GM23338 (cell line): ENCODE results near the gene SYT13. TPM values are rescaled to one million over a fixed set of nuclear protein-coding genes. Genes with fewer than 3 reads are reported as not detected.

ENCODE experiments used
- ATAC-seq: fragments of 200-7000 bp; cut with Tn5 transposase; 3 replicates; pipeline ENCODE4 v1.9.1; 2020
- DNase-seq: peaks from one replicate; pipeline ENCODE4 v3.0.0-alpha.2; 2015; ENCODE audit warnings: low spot score
- H2AFZ ChIP-seq: fragments of 200-600 bp; sonication (generic); 2 replicates; pipeline ENCODE4 v1.8.0; 2016; ENCODE audit warnings: antibody characterized with exemption, mild to moderate bottlenecking, moderate library complexity
- H3F3A ChIP-seq: fragments of 200-600 bp; sonication (generic); replicated peaks from 2 replicates; pipeline ENCODE4 v1.8.0; 2017; ENCODE audit warnings: antibody characterized with exemption, mixed run types, low read depth
- H3K27ac ChIP-seq: fragments of 200-600 bp; sonication (generic); 2 replicates; pipeline ENCODE4 v1.6.1; 2016; ENCODE audit warnings: low read depth
- H3K27me3 ChIP-seq: fragments of 200-600 bp; sonication (generic); 2 replicates; pipeline ENCODE4 v1.8.0; 2016; ENCODE audit warnings: mild to moderate bottlenecking, mixed run types, moderate library complexity; ENCODE audit not compliant: insufficient read depth
- H3K36me3 ChIP-seq: fragments of 200-600 bp; sonication (generic); 2 replicates; pipeline ENCODE4 v1.8.0; 2016; ENCODE audit warnings: mild to moderate bottlenecking; ENCODE audit not compliant: insufficient read depth
- H3K4me1 ChIP-seq: fragments of 200-600 bp; sonication (generic); 2 replicates; pipeline ENCODE4 v1.8.0; 2016; ENCODE audit warnings: mild to moderate bottlenecking, moderate library complexity; ENCODE audit not compliant: insufficient read depth
- H3K4me2 ChIP-seq: fragments of 200-600 bp; sonication (generic); 2 replicates; pipeline ENCODE4 v1.7.1; 2017; ENCODE audit warnings: mixed run types
- H3K4me3 ChIP-seq: fragments of 200-600 bp; sonication (generic); 2 replicates; pipeline ENCODE4 v1.6.1; 2016; ENCODE audit warnings: mixed run types
- H3K79me2 ChIP-seq: fragments of 200-600 bp; sonication (generic); replicated peaks from 2 replicates; pipeline ENCODE4 v1.8.0; 2017; ENCODE audit warnings: mild to moderate bottlenecking; ENCODE audit not compliant: insufficient read depth
- H3K9me2 ChIP-seq: fragments of 200-600 bp; sonication (generic); 2 replicates; pipeline ENCODE4 v1.8.0; 2017; ENCODE audit not compliant: insufficient read depth
- H4K20me1 ChIP-seq: fragments of 200-600 bp; sonication (generic); replicated peaks from 2 replicates; pipeline ENCODE4 v1.8.0; 2017; ENCODE audit warnings: mild to moderate bottlenecking; ENCODE audit not compliant: insufficient read depth
- H3K27ac Mint-ChIP-seq: 2 replicates; pipeline ENCODE4 v1.8.0; 2020; ENCODE audit warnings: inconsistent platforms, mild to moderate bottlenecking, moderate library complexity, mixed read lengths
- H3K27me3 Mint-ChIP-seq: 3 replicates; pipeline ENCODE4 v1.8.0; 2022; ENCODE audit warnings: low read depth, mild to moderate bottlenecking, moderate library complexity, mixed read lengths, inconsistent platforms; ENCODE audit not compliant: insufficient read depth, poor library complexity
- H3K36me3 Mint-ChIP-seq: 3 replicates; pipeline ENCODE4 v1.8.0; 2021; ENCODE audit warnings: low read depth, mild to moderate bottlenecking, inconsistent platforms, moderate library complexity, mixed read lengths
- H3K4me1 Mint-ChIP-seq: 3 replicates; pipeline ENCODE4 v1.8.0; 2020; ENCODE audit warnings: mild to moderate bottlenecking, inconsistent platforms, mixed read lengths
- H3K4me3 Mint-ChIP-seq: 3 replicates; pipeline ENCODE4 v1.8.0; 2021; ENCODE audit warnings: moderate library complexity, mild to moderate bottlenecking, inconsistent platforms, mixed read lengths
- H3K9me3 Mint-ChIP-seq: 3 replicates; pipeline ENCODE4 v1.8.0; 2020; ENCODE audit warnings: moderate library complexity, mild to moderate bottlenecking, inconsistent platforms, mixed read lengths
- CREB1 ChIP-seq: fragments of 250-450 bp; sonication (Bioruptor Pico); IDR thresholded peaks from 2 replicates; pipeline ENCODE4 v1.5.0; 2020; ENCODE audit warnings: low read depth, mild to moderate bottlenecking, moderate library complexity
- CTCF ChIP-seq, 2 experiments: fragments of 200-600 bp in 1 of 2; sonication (generic) in 1 of 2; conservative IDR thresholded peaks; 2 replicates each; pipeline versions ENCODE4 v1.5.1 to v1.6.1; 2016 to 2017; ENCODE audit warnings: antibody characterized with exemption in 2 of 2, low read depth in 2 of 2, mild to moderate bottlenecking in 2 of 2, moderate library complexity in 1 of 2
- EZH2 ChIP-seq: fragments of 200-600 bp; sonication (generic); IDR thresholded peaks from one replicate; pipeline ENCODE4 v1.8.0; 2017; ENCODE audit warnings: antibody characterized with exemption, mild to moderate bottlenecking, low read depth; ENCODE audit not compliant: unreplicated experiment
- EZH2phosphoT487 ChIP-seq: fragments of 200-600 bp; sonication (generic); IDR thresholded peaks from one replicate; pipeline ENCODE4 v1.8.1; 2018; ENCODE audit warnings: antibody characterized with exemption; ENCODE audit not compliant: unreplicated experiment
- JUNB ChIP-seq: IDR thresholded peaks from one replicate; pipeline ENCODE4 v1.6.1; 2016; ENCODE audit warnings: antibody characterized with exemption; ENCODE audit not compliant: unreplicated experiment
- NANOG ChIP-seq: IDR thresholded peaks from 2 replicates; pipeline ENCODE4 v1.6.1; 2016; ENCODE audit warnings: antibody characterized with exemption, borderline replicate concordance
- ZNF114 ChIP-seq: fragments of 250-450 bp; sonication (Bioruptor Pico); IDR thresholded peaks from 2 replicates; pipeline ENCODE4 v1.5.0; 2020; ENCODE audit warnings: mild to moderate bottlenecking, moderate library complexity
- ZNF331 ChIP-seq: fragments of 250-450 bp; sonication (Bioruptor Pico); IDR thresholded peaks from 2 replicates; pipeline ENCODE4 v1.5.0; 2020; ENCODE audit warnings: low read depth, mild to moderate bottlenecking, moderate library complexity
- ZNF462 ChIP-seq: fragments of 250-450 bp; sonication (Bioruptor Pico); IDR thresholded peaks from 2 replicates; pipeline ENCODE4 v1.5.0; 2020; ENCODE audit warnings: mild to moderate bottlenecking, moderate library complexity
- polyA plus RNA-seq: library from polyadenylated mRNA; unstranded; fragments of >200 nt; fragmentation: Nextera tagmentation; extraction: Ambion mirVana; gene quantifications from 2 replicates; pipeline ENCODE4 v1.2.1, GENCODE V29; 2016
- total RNA-seq: library from RNA; depleted of rRNA; stranded (reverse); fragments of >200 nt; shearing (Covaris generic); gene quantifications from 2 replicates; pipeline ENCODE4 v1.2.3, GENCODE V29; 2014

Gene SYT13
- total and polyA plus RNA-seq, 2 experiments from 2014 or later, result 3.4 to 16.3 TPM

- no peaks in the 10 kb centered on the region for H3K36me3 ChIP-seq
- no peaks in the 10 kb centered on the region for H4K20me1 ChIP-seq
- DNase-seq (no peak), ATAC-seq (no peak)
- H3K4me2 ChIP-seq, result no peak overlapping the region
- H3K79me2 ChIP-seq, result no peaks in the 10 kb centered on the region
- no peaks in the 10 kb centered on the region; the same call in 1 of the 2 replicates for H3K9me2 ChIP-seq
- Mint-ChIP-seq H3K4me3 (no peak overlapping the region), H3K27me3 (peaks cover 6% of the 10 kb centered on the region), H3K36me3 (no peaks in the 10 kb centered on the region), H3K9me3 (no peaks in the 10 kb centered on the region), H3K27ac (no peak overlapping the region), H3K4me1 (no peaks in the 10 kb centered on the region)
- H3K4me1 ChIP-seq, result no peaks in the 10 kb centered on the region
- no peaks in the 10 kb centered on the region for H3K27me3 ChIP-seq
- H3F3A ChIP-seq, result no peaks in the 10 kb centered on the region
- no peak overlapping the region for H3K27ac ChIP-seq
- H2AFZ ChIP-seq, result no peak overlapping the region
- TF ChIP-seq ZNF462 (CRISPR knock-in tag) (no peak), CREB1 (CRISPR knock-in tag) (no peak), NANOG (no peak), JUNB (no peak), ZNF331 (CRISPR knock-in tag) (no peak), ZNF114 (CRISPR knock-in tag) (no peak), EZH2 (no peak), EZH2phosphoT487 (no peak), CTCF (conservative IDR thresholded peaks at IDR 0.05; ENCODE audit: low read depth in 2 of 2) (no peak)
- H3K4me3 ChIP-seq, result no peak overlapping the region
Measured at GRCh38 chr11:45321031-45321595, 35.0 kb upstream of the SYT13 start.
